HEK293T (cell line): Measurements from ENCODE around the gene SEC23IP.
"Not testable (repeated sequence)": the region's sequence is repeated elsewhere in the genome, so short reads cannot be mapped to it uniquely, and the experiment has no call there.

Source experiments
- BHLHE40 ChIP-seq: fragments of 450-650 bp; IDR thresholded peaks from 2 replicates; pipeline ENCODE4 v1.6.1; 2016; ENCODE audit warnings: mild to moderate bottlenecking, moderate library complexity, borderline replicate concordance
- ELF4 ChIP-seq: fragments of 450-650 bp; IDR thresholded peaks from 2 replicates; pipeline ENCODE4 v1.6.1; 2017; ENCODE audit warnings: antibody characterized with exemption
- FOXA1 ChIP-seq: fragments of 450-650 bp; IDR thresholded peaks from 2 replicates; pipeline ENCODE4 v1.6.1; 2016; ENCODE audit warnings: mild to moderate bottlenecking
- FOXK2 ChIP-seq: fragments of 450-650 bp; IDR thresholded peaks from 2 replicates; pipeline ENCODE4 v1.6.1; 2016; ENCODE audit warnings: mild to moderate bottlenecking
- SP1 ChIP-seq: fragments of 450-650 bp; IDR thresholded peaks from 2 replicates; pipeline ENCODE4 v1.6.1; 2017

DNA sequence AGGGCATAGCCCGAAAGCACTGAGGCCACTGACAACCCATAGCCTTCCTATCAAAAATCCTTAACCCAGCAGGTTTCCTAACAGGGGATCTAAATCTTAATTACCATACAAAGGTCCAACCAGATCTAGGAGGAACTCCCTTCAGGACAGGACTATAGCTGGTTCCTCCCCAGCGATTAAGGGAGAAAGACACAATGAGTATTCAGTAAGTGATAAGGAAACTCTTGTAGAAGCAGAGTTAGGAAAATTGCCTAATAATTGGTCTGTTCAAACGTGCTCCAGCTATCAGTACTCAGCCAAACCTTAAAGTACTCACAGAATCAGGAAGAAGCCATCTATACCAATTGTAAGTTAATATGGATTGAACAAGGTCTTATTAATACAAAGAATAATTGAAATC is 3.3 kb upstream of the SEC23IP start:
- not testable (repeated sequence) for TF ChIP-seq FOXK2, FOXA1, BHLHE40, SP1, ELF4
